SU-DHL-6 (cell line): Measurements from ENCODE around the gene TDP2.

Experiments
- CTCF ChIP-seq: fragments of 200-600 bp; sonication (generic); IDR thresholded peaks from one replicate; pipeline ENCODE4 v1.5.1; 2017; ENCODE audit warnings: antibody characterized with exemption, mild to moderate bottlenecking, low read length, moderate library complexity; ENCODE audit not compliant: insufficient read depth, poor library complexity, severe bottlenecking
- EZH2phosphoT487 ChIP-seq: fragments of 200-600 bp; sonication (generic), shearing (Covaris generic); conservative IDR thresholded peaks from 2 replicates; pipeline ENCODE4 v1.6.1; 2018; ENCODE audit warnings: mild to moderate bottlenecking, antibody characterized with exemption, low read length, moderate library complexity, mixed read lengths

- no peak for TF ChIP-seq CTCF
- no peak for TF ChIP-seq EZH2phosphoT487
Observed at GRCh38 chr6:24689964-24690363, 23.3 kb upstream of the TDP2 start.
